ENCODE measurements around the gene KLHL12.

Gene KLHL12

DNA sequence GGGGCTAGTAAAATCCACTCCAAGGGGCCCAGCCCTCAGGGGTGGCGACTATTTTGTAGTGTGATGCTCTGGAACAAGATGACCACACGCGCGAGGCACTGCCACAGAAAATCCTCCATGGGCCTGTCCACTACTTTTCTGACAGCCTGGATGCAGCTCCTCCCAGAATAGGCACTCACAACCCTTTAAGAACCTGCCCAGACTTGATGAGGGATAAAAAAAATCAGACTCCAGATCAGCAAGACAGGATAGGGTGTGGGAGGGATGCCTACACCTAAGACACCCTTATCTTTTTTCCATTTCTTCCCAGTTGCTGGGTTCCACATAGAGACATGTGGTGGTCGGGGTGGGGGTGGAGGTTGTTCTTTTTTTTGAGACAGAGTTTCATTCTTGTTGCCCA is 82.8 kb downstream of the KLHL12 start:
- Histone ChIP-seq H3K4me3 (ENCODE audit: insufficient read depth, low read depth, low read length) (no peak overlapping the region), H3K4me1 (ENCODE audit: control insufficient read depth, insufficient read depth, low read length) (peaks cover 3% of the 10 kb centered on the region), H3K36me3 (ENCODE audit: control insufficient read depth, insufficient read depth, low read length) (no peaks in the 10 kb centered on the region), H3K27me3 (ENCODE audit: control insufficient read depth, insufficient read depth, low read length, poor library complexity, severe bottlenecking) (no peaks in the 10 kb centered on the region), H3K9me3 (ENCODE audit: control insufficient read depth, low read length) (no peaks in the 10 kb centered on the region), H3K27ac (ENCODE audit: insufficient read depth, low read depth, low read length, poor library complexity, severe bottlenecking) (no peak overlapping the region)
- 95 to 99% methylated on average over 5 of the region's 5 CpGs for WGBS, 2 experiments

DNA sequence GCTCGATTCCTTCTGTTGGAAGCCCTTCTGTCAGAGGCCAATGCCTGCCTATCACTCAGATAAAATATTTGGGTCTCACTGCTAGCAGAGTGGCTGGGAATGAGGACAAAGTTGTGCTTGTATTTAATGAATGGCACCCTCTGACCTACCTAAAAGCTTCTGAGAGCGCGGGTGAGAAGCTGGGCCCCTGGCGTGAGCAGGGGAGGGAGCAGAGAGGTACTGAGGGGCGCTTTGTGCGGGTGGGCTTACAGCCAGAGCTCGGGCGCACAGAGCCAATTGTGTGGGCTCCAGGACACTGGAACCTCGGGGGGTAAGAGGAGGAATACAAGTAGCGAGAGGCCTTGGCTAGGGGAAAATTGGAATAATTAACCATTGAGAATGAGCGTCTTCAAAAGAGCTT is 84.0 kb downstream of the KLHL12 start:
- H3K27ac ChIP-seq (ENCODE audit: insufficient read depth, low read depth, low read length, poor library complexity, severe bottlenecking), result no peak overlapping the region
- no peak overlapping the region for H3K4me3 ChIP-seq (ENCODE audit: insufficient read depth, low read depth, low read length)
- no peaks in the 10 kb centered on the region for H3K27me3 ChIP-seq (ENCODE audit: control insufficient read depth, insufficient read depth, low read length, poor library complexity, severe bottlenecking)
- peaks cover 3% of the 10 kb centered on the region for H3K4me1 ChIP-seq (ENCODE audit: control insufficient read depth, insufficient read depth, low read length)
- H3K36me3 ChIP-seq (ENCODE audit: control insufficient read depth, insufficient read depth, low read length), result no peaks in the 10 kb centered on the region
- H3K9me3 ChIP-seq (ENCODE audit: control insufficient read depth, low read length), result no peaks in the 10 kb centered on the region
- WGBS, 2 experiments, result 81 to 83% methylated on average over 11 of the region's 11 CpGs
